ENCODE results near the gene C1QTNF2.

The C1QTNF2 gene

GRCh38 chr5:160354666-160355065, 15.8 kb downstream of the C1QTNF2 start:
- DNase-seq (ENCODE audit: extremely low read depth, low read depth) = no peak
- no peak for TF ChIP-seq CTCF (IDR thresholded peaks at IDR 0.05; ENCODE audit: low read depth, low read length)

GRCh38 chr5:160353379-160353778, 17.0 kb downstream of the C1QTNF2 start:
- no peak for TF ChIP-seq CTCF (IDR thresholded peaks at IDR 0.05; ENCODE audit: low read depth, low read length)
- DNase-seq (ENCODE audit: extremely low read depth, low read depth) = no peak

- no peak for TF ChIP-seq CTCF (IDR thresholded peaks at IDR 0.05; ENCODE audit: low read depth, low read length)
- no peak for DNase-seq (ENCODE audit: extremely low read depth, low read depth)
Measured at GRCh38 chr5:160352308-160352707, 18.1 kb downstream of the C1QTNF2 start.

- no peak for DNase-seq (ENCODE audit: extremely low read depth, low read depth)
- TF ChIP-seq CTCF (IDR thresholded peaks at IDR 0.05; ENCODE audit: low read depth, low read length) = no peak
Measured at GRCh38 chr5:160349935-160350303, 20.5 kb downstream of the C1QTNF2 start.

- TF ChIP-seq CTCF (IDR thresholded peaks at IDR 0.05; ENCODE audit: low read depth, low read length) = no peak
- DNase-seq (ENCODE audit: extremely low read depth, low read depth) = no peak
Measured at GRCh38 chr5:160349249-160349934, 21.0 kb downstream of the C1QTNF2 start.

- no peak for DNase-seq (ENCODE audit: extremely low read depth, low read depth)
Measured at GRCh38 chr5:160348080-160348479, 22.3 kb downstream of the C1QTNF2 start.

GRCh38 chr5:160347448-160347847, 23.0 kb downstream of the C1QTNF2 start:
- no peak for TF ChIP-seq CTCF (IDR thresholded peaks at IDR 0.05; ENCODE audit: low read depth, low read length)
- no peak for DNase-seq (ENCODE audit: extremely low read depth, low read depth)

More at GRCh38 chr5:160348080-160348479, 22.3 kb downstream of the C1QTNF2 start:
- no peak for TF ChIP-seq CTCF (IDR thresholded peaks at IDR 0.05; ENCODE audit: low read depth, low read length)
